ENCODE results near the gene LPIN1.

DNA sequence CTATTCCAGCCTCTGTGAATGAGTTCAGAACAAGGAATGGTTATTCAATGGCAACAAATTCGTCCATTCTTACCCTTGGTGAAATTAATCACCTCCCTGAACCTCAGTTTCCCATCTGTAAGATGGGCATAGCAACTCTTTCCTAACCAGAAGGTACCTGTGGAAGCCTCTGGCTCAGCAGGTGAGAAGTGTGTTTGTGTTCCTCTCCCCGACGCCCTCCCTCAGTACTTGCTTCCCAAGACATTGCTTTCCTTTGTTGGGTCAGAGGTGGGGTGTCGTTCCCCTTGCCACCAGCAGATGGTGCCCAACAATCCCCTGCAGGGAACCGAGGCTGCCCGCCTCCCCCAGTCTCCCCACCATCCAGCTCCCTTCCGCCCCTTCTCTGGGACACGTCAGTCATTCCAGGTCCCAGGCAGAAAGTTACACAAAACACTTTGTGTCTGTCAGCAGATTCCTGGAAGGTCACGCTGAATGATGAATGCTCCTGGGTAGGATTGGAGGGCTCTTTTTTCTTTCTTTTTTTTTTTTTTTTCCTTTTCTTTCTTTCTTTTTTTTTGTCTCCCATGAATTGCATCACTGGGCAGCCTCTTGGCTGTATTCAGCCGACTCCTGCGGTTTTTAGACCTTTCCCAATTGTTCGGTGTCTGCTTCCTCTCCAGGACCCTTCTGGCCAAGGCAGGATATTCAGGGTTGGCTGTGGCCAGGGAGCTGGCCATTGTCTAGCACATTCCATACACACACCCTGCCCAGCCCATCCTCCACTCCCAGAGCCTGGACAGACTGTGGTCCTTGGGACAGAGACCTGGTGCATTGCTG, 117.3 kb downstream of the LPIN1 start:
- TF ChIP-seq EP300 (IDR thresholded peaks at IDR 0.05) (no peak), POLR2AphosphoS5 (IDR thresholded peaks at IDR 0.05) (peak; percentile 51 to 61)
- TF ChIP-seq, protein P1, sequence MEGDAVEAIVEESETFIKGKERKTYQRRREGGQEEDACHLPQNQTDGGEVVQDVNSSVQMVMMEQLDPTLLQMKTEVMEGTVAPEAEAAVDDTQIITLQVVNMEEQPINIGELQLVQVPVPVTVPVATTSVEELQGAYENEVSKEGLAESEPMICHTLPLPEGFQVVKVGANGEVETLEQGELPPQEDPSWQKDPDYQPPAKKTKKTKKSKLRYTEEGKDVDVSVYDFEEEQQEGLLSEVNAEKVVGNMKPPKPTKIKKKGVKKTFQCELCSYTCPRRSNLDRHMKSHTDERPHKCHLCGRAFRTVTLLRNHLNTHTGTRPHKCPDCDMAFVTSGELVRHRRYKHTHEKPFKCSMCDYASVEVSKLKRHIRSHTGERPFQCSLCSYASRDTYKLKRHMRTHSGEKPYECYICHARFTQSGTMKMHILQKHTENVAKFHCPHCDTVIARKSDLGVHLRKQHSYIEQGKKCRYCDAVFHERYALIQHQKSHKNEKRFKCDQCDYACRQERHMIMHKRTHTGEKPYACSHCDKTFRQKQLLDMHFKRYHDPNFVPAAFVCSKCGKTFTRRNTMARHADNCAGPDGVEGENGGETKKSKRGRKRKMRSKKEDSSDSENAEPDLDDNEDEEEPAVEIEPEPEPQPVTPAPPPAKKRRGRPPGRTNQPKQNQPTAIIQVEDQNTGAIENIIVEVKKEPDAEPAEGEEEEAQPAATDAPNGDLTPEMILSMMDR (IDR thresholded peaks at IDR 0.05): peak in 2 of 3 experiments; percentile 92 to 97

Measured in esophagus muscularis mucosa (tissue), 4 donors.